SU-DHL-6 (cell line): ENCODE data around the gene YBX1.

Experiments
- CTCF ChIP-seq: fragments of 200-600 bp; sonication (generic); IDR thresholded peaks from one replicate; pipeline ENCODE4 v1.5.1; 2017; ENCODE audit warnings: antibody characterized with exemption, mild to moderate bottlenecking, low read length, moderate library complexity; ENCODE audit not compliant: insufficient read depth, poor library complexity, severe bottlenecking
- EZH2phosphoT487 ChIP-seq: fragments of 200-600 bp; sonication (generic), shearing (Covaris generic); conservative IDR thresholded peaks from 2 replicates; pipeline ENCODE4 v1.6.1; 2018; ENCODE audit warnings: mild to moderate bottlenecking, antibody characterized with exemption, low read length, moderate library complexity, mixed read lengths

- TF ChIP-seq CTCF (no peak), EZH2phosphoT487 (no peak)
Measured at GRCh38 chr1:42732126-42732680, 50.0 kb downstream of the YBX1 start.
